IPS-15b (cell line): ENCODE results near the gene PRSS21.

ENCODE experiments used
- H3K27me3 ChIP-seq: one replicate; pipeline ENCODE4 v1.6.1; 2013; ENCODE audit warnings: low read length; ENCODE audit not compliant: control insufficient read depth, insufficient read depth
- H3K36me3 ChIP-seq: one replicate; pipeline ENCODE4 v1.6.1; 2013; ENCODE audit warnings: low read length; ENCODE audit not compliant: control insufficient read depth, insufficient read depth
- H3K4me1 ChIP-seq: one replicate; pipeline ENCODE4 v1.6.1; 2013; ENCODE audit warnings: mild to moderate bottlenecking, low read length; ENCODE audit not compliant: control insufficient read depth, insufficient read depth
- H3K4me3 ChIP-seq: one replicate; pipeline ENCODE4 v1.5.1; 2013; ENCODE audit warnings: low read depth, low read length
- H3K9ac ChIP-seq: one replicate; pipeline ENCODE4 v1.6.1; 2013; ENCODE audit warnings: low read depth, mild to moderate bottlenecking, low read length
- H3K9me3 ChIP-seq: one replicate; pipeline ENCODE4 v1.6.1; 2013; ENCODE audit warnings: mild to moderate bottlenecking, low read length; ENCODE audit not compliant: control insufficient read depth, insufficient read depth

The PRSS21 gene

GRCh38 chr16:2813771-2814221 lies 3.2 kb upstream of the PRSS21 start:
- H3K9ac ChIP-seq, result no peak overlapping the region
- H3K9me3 ChIP-seq, result no peaks in the 10 kb centered on the region
- H3K27me3 ChIP-seq, result no peaks in the 10 kb centered on the region
- H3K4me1 ChIP-seq, result no peaks in the 10 kb centered on the region
- no peaks in the 10 kb centered on the region for H3K36me3 ChIP-seq
- H3K4me3 ChIP-seq, result no peak overlapping the region

GRCh38 chr16:2814551-2815298 lies 2.3 kb upstream of the PRSS21 start:
- Histone ChIP-seq H3K9ac (no peak overlapping the region), H3K27me3 (no peaks in the 10 kb centered on the region), H3K36me3 (no peaks in the 10 kb centered on the region), H3K4me3 (no peak overlapping the region), H3K4me1 (no peaks in the 10 kb centered on the region), H3K9me3 (no peaks in the 10 kb centered on the region)

GRCh38 chr16:2815299-2815771 lies 1.7 kb upstream of the PRSS21 start:
- Histone ChIP-seq H3K4me3 (no peak overlapping the region), H3K9ac (no peak overlapping the region)

GRCh38 chr16:2817340-2818271 lies 569 bp downstream of the PRSS21 start:
- H3K9ac ChIP-seq, result no peak overlapping the region
- no peaks in the 10 kb centered on the region for H3K9me3 ChIP-seq
- H3K4me1 ChIP-seq, result no peaks in the 10 kb centered on the region
- no peaks in the 10 kb centered on the region for H3K36me3 ChIP-seq
- H3K4me3 ChIP-seq, result no peak overlapping the region
- no peaks in the 10 kb centered on the region for H3K27me3 ChIP-seq

More at GRCh38 chr16:2815299-2815771, 1.7 kb upstream of the PRSS21 start:
- Histone ChIP-seq H3K4me1 (no peaks in the 10 kb centered on the region), H3K36me3 (no peaks in the 10 kb centered on the region), H3K9me3 (no peaks in the 10 kb centered on the region), H3K27me3 (no peaks in the 10 kb centered on the region)

- Histone ChIP-seq H3K4me1 (no peaks in the 10 kb centered on the region), H3K36me3 (no peaks in the 10 kb centered on the region), H3K9ac (no peak overlapping the region), H3K27me3 (no peaks in the 10 kb centered on the region), H3K4me3 (no peak overlapping the region), H3K9me3 (no peaks in the 10 kb centered on the region)
These were observed 1.3 kb downstream of the PRSS21 start for GRCh38 chr16:2818272-2818876.

- H3K27me3 ChIP-seq, result no peaks in the 10 kb centered on the region
- no peaks in the 10 kb centered on the region for H3K9me3 ChIP-seq
- H3K9ac ChIP-seq, result no peak overlapping the region
- H3K4me3 ChIP-seq, result no peak overlapping the region
- H3K4me1 ChIP-seq, result no peaks in the 10 kb centered on the region
- no peaks in the 10 kb centered on the region for H3K36me3 ChIP-seq
These were observed 2.3 kb downstream of the PRSS21 start for GRCh38 chr16:2819179-2819938.

GRCh38 chr16:2819939-2820835 lies 3.1 kb downstream of the PRSS21 start:
- no peaks in the 10 kb centered on the region for H3K9me3 ChIP-seq
- H3K27me3 ChIP-seq, result no peaks in the 10 kb centered on the region
- no peak overlapping the region for H3K9ac ChIP-seq
- H3K4me1 ChIP-seq, result no peaks in the 10 kb centered on the region
- no peak overlapping the region for H3K4me3 ChIP-seq
- no peaks in the 10 kb centered on the region for H3K36me3 ChIP-seq

- Histone ChIP-seq H3K9ac (no peak overlapping the region), H3K9me3 (no peaks in the 10 kb centered on the region), H3K4me1 (no peaks in the 10 kb centered on the region), H3K27me3 (no peaks in the 10 kb centered on the region), H3K4me3 (no peak overlapping the region), H3K36me3 (no peaks in the 10 kb centered on the region)
These were observed 3.9 kb downstream of the PRSS21 start for GRCh38 chr16:2820836-2821486.

GRCh38 chr16:2821487-2822157 lies 4.6 kb downstream of the PRSS21 start:
- H3K9me3 ChIP-seq, result no peaks in the 10 kb centered on the region
- no peaks in the 10 kb centered on the region for H3K36me3 ChIP-seq
- no peaks in the 10 kb centered on the region for H3K4me1 ChIP-seq
- H3K27me3 ChIP-seq, result no peaks in the 10 kb centered on the region
- H3K4me3 ChIP-seq, result no peak overlapping the region
- no peak overlapping the region for H3K9ac ChIP-seq

- Histone ChIP-seq H3K9ac (no peak overlapping the region), H3K4me3 (no peak overlapping the region), H3K27me3 (no peaks in the 10 kb centered on the region), H3K4me1 (no peaks in the 10 kb centered on the region), H3K9me3 (no peaks in the 10 kb centered on the region), H3K36me3 (no peaks in the 10 kb centered on the region)
These were observed 5.1 kb downstream of the PRSS21 start for GRCh38 chr16:2822158-2822495.
